ENCODE measurements around the gene JMJD8.
A peak's percentile ranks its signal among the peaks of the same experiment; 100 is the strongest.

JMJD8 gene

GRCh38 chr16:718922-719321 is 34.8 kb upstream of the JMJD8 start:
- Histone ChIP-seq H3K4me3 (ENCODE audit: low read depth, low read length) (no peak overlapping the region), H3K36me3 (ENCODE audit: control insufficient read depth in 2 of 2, insufficient read depth in 1 of 2, low read length in 2 of 2) (peaks cover 0 to 12% of the 10 kb centered on the region in 2 experiments; a peak in 1 of 3 replicates), H3K9me3 (ENCODE audit: control insufficient read depth, insufficient read depth, low read depth, low read length) (no peaks in the 10 kb centered on the region), H3K4me1 (ENCODE audit: control insufficient read depth, insufficient read depth, low read length) (peaks cover 13% of the 10 kb centered on the region), H3K27ac (ENCODE audit: extremely low read depth, low read depth, low read length) (no peak overlapping the region)
- CTCF ChIA-PET = interaction anchor here (0.8 to 5.7 kb wide), 3 partner anchors 25 to 337 kb away, joined by 3 to 34 read pairs (median 3); partner anchors contain the start of genes CHTF18 and RPUSD1
- POLR2A ChIA-PET = interaction anchor here (2.0 to 2.8 kb wide), 2 partner anchors 10 to 69 kb away, joined by 11 to 25 read pairs; partner anchors contain the start of genes CHTF18 and RPUSD1
- TF ChIP-seq ZNF292 (tag by site-specific recombination; IDR thresholded peaks at IDR 0.05; ENCODE audit: borderline replicate concordance, low read depth) (no peak), ZNF777 (tag by site-specific recombination; IDR thresholded peaks at IDR 0.05; ENCODE audit: borderline replicate concordance) (no peak), EGR2 (tag by site-specific recombination; IDR thresholded peaks at IDR 0.05; ENCODE audit: low read depth) (peak; percentile 41; the same call in 1 of the 2 replicates)

DNA sequence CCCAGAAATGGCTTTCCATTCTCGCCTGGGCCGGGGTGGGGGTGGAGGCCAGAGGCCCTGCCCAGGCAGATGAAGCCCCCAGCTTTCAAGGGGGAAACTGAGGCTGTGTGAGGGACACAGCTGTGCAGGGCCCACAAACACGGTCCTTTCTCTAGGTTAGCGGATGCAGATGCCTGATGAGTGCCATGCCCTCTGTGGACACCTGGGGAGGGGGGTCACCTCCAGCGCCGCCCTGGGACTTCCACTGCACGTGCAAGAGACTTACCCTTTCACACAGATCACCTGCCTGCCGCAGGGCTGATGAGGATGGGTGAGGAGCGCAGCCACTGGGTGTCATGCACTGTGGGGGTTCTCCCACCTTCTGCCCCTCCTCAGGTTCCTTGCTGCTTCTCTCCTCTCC is 34.3 kb upstream of the JMJD8 start:
- no peak overlapping the region for H3K4me3 ChIP-seq (ENCODE audit: low read depth, low read length)
- H3K36me3 ChIP-seq (ENCODE audit: control insufficient read depth in 2 of 2, insufficient read depth in 1 of 2, low read length in 2 of 2) = peaks cover 0 to 12% of the 10 kb centered on the region in 2 experiments; a peak in 1 of 3 replicates
- TF ChIP-seq HOXD13 (CRISPR knock-in tag; IDR thresholded peaks at IDR 0.05; ENCODE audit: borderline replicate concordance) = no peak
- TF ChIP-seq ZNF132 (tag by site-specific recombination; IDR thresholded peaks at IDR 0.05; ENCODE audit: borderline replicate concordance) = no peak
- no peak for TF ChIP-seq ZNF785 (tag by site-specific recombination; IDR thresholded peaks at IDR 0.05)
- TF ChIP-seq AEBP2 (tag by site-specific recombination; IDR thresholded peaks at IDR 0.05; ENCODE audit: borderline replicate concordance) = no peak
- TF ChIP-seq ZNF112 (tag by site-specific recombination; IDR thresholded peaks at IDR 0.05) = no peak
- TF ChIP-seq ZBTB8A (tag by site-specific recombination; IDR thresholded peaks at IDR 0.05) = no peak
- H3K27ac ChIP-seq (ENCODE audit: extremely low read depth, low read depth, low read length) = no peak overlapping the region
- ChIA-PET CTCF (interaction anchor here (0.8 to 5.7 kb wide), 2 partner anchors 68 to 337 kb away, joined by 3 to 34 read pairs; partner anchors contain the start of genes CHTF18 and RPUSD1), POLR2A (no interaction called here)
- peaks cover 13% of the 10 kb centered on the region for H3K4me1 ChIP-seq (ENCODE audit: control insufficient read depth, insufficient read depth, low read length)
- H3K9me3 ChIP-seq (ENCODE audit: control insufficient read depth, insufficient read depth, low read depth, low read length) = no peaks in the 10 kb centered on the region

DNA sequence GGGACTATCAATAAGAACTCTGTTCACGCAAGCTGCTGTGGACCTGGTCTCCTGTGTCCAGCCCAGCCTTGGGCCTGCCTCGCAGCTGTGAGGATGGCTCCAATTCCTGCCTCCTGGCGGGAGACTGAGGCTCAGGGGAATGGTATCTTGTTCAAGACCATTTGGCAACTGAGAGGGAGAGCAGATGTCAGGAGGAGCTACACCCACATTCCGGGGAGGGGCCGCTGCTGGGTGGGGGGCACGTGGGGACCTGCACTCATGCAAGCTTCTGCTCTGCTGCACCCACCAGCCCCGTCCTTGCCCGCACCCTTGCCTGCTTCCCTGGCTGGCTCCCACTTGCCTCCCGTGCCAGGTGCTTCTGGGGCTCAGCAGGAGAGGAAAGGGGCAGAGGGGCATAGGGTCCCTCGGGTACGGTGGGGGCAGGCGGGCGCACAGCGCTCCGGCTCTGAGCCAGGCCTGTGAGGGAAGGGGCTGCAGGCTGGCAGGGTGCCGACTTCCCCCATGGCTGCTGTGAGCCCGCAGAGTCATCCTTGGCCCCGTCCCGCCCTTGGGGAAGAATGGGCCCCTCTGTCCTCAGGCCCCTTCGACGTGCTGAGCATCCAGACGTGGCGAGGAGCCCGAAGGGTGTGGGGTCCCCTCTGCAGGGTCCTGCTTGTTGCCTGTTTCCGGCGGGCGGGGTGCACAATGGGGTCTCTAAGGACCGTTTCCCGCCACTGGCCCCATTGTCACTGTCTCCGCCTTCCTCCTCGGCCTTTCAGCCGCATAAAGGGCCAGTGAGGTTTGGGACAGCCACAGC is 33.5 kb upstream of the JMJD8 start:
- ChIA-PET CTCF (interaction anchor here (5.7 kb wide), 1 partner anchor 69 kb away, joined by 34 read pairs; the partner anchor contains the start of genes CHTF18 and RPUSD1), POLR2A (interaction anchor here (1.0 to 1.7 kb wide), 3 partner anchors 7 to 71 kb away, joined by 3 to 8 read pairs (median 4); partner anchors contain the start of genes CHTF18 and RPUSD1)
- Histone ChIP-seq H3K4me3 (ENCODE audit: low read depth, low read length) (no peak overlapping the region), H3K9me3 (ENCODE audit: control insufficient read depth, insufficient read depth, low read depth, low read length) (no peaks in the 10 kb centered on the region), H3K4me1 (ENCODE audit: control insufficient read depth, insufficient read depth, low read length) (peaks cover 13% of the 10 kb centered on the region), H3K36me3 (ENCODE audit: control insufficient read depth in 2 of 2, insufficient read depth in 1 of 2, low read length in 2 of 2) (peaks cover 0 to 8% of the 10 kb centered on the region in 2 experiments; a peak in 1 of 3 replicates), H3K27ac (ENCODE audit: extremely low read depth, low read depth, low read length) (no peak overlapping the region)
- TF ChIP-seq ZSCAN16 (tag by site-specific recombination; IDR thresholded peaks at IDR 0.05) (no peak), HIC1 (tag by site-specific recombination; IDR thresholded peaks at IDR 0.05) (peak; percentile 82)

All from HEK293 (cell line).